CD4-positive, alpha-beta T cell treated with Interleukin-21 for 1 hour (primary cell): ENCODE data around the gene CSMD2.
"Not testable (repeated sequence)": the region's sequence is repeated elsewhere in the genome, so short reads cannot be mapped to it uniquely, and the experiment has no call there.

ENCODE experiments used
- DNase-seq: peaks from one replicate; pipeline ENCODE4 v3.0.0-alpha.2; 2020

The CSMD2 gene

GRCh38 chr1:34164771-34165391 is at the start of gene CSMD2:
Gene CSMD2 (minus strand): TSS chr1:34165230. CDS start chr1:34165097, 133 bp downstream.
- DNase-seq: no peak

GRCh38 chr1:34213956-34214355 is 48.9 kb upstream of the CSMD2 start:
- DNase-seq: no peak

GRCh38 chr1:34212673-34213072 is 47.6 kb upstream of the CSMD2 start:
- no peak for DNase-seq

GRCh38 chr1:34199927-34200326 is 34.9 kb upstream of the CSMD2 start:
- no peak for DNase-seq

- no peak for DNase-seq
Measured at GRCh38 chr1:34192621-34193020, 27.6 kb upstream of the CSMD2 start.

- no peak for DNase-seq
Measured at GRCh38 chr1:34190692-34191091, 25.7 kb upstream of the CSMD2 start.

- no peak for DNase-seq
Measured at GRCh38 chr1:34188985-34189384, 24.0 kb upstream of the CSMD2 start.

- DNase-seq: no peak
Measured at GRCh38 chr1:34188418-34188817, 23.4 kb upstream of the CSMD2 start.

GRCh38 chr1:34186741-34187494 is 21.9 kb upstream of the CSMD2 start:
- no peak for DNase-seq

GRCh38 chr1:34183381-34183780 is 18.4 kb upstream of the CSMD2 start:
- DNase-seq: not testable (repeated sequence)

GRCh38 chr1:34178072-34178471 is 13.0 kb upstream of the CSMD2 start:
- no peak for DNase-seq

- DNase-seq: no peak
Measured at GRCh38 chr1:34176830-34177603, 12.0 kb upstream of the CSMD2 start, which contains the start of gene C1orf94. Gene C1orf94 (plus strand): TSS chr1:34176907. CDS start chr1:34177790, 883 bp downstream.

- DNase-seq: no peak
Measured at GRCh38 chr1:34175744-34176143, 10.7 kb upstream of the CSMD2 start.

- no peak for DNase-seq
Measured at GRCh38 chr1:34167389-34167788, 2.4 kb upstream of the CSMD2 start.

GRCh38 chr1:34166625-34167361 is 1.8 kb upstream of the CSMD2 start:
- DNase-seq: no peak

- no peak for DNase-seq
Measured at GRCh38 chr1:34166191-34166624, 1.2 kb upstream of the CSMD2 start.

- no peak for DNase-seq
Measured at GRCh38 chr1:34165422-34165921, 442 bp upstream of the CSMD2 start.

- DNase-seq: no peak
Measured at GRCh38 chr1:34163792-34164731, 968 bp downstream of the CSMD2 start.

- DNase-seq: no peak
Measured at GRCh38 chr1:34162852-34163766, 1.9 kb downstream of the CSMD2 start.

- DNase-seq: no peak
Measured at GRCh38 chr1:34156739-34157138, 8.3 kb downstream of the CSMD2 start.
